T-helper 2 cell treated with Interferon-gamma antibody and Interleukin-4, amounts not matched to agents 5 μg/mL and 100 μg/mL, for 36 hours (primary cell): ENCODE results near the gene HTRA3.

Source experiments
- DNase-seq: peaks from one replicate; pipeline ENCODE4 v3.0.0; 2021; ENCODE audit warnings: low spot score
- H3K27ac Mint-ChIP-seq: one replicate; pipeline ENCODE4 v1.8.0; 2021; ENCODE audit warnings: mild to moderate bottlenecking, mixed read lengths
- H3K27me3 Mint-ChIP-seq: one replicate; pipeline ENCODE4 v1.8.0; 2021; ENCODE audit warnings: low read depth, mixed read lengths
- H3K36me3 Mint-ChIP-seq: one replicate; pipeline ENCODE4 v1.8.0; 2021; ENCODE audit warnings: low read depth, mixed read lengths
- H3K4me1 Mint-ChIP-seq: one replicate; pipeline ENCODE4 v1.8.0; 2021; ENCODE audit warnings: low read depth, mixed read lengths
- H3K4me3 Mint-ChIP-seq: one replicate; pipeline ENCODE4 v1.8.0; 2022; ENCODE audit warnings: mild to moderate bottlenecking, moderate library complexity, mixed read lengths
- H3K9me3 Mint-ChIP-seq: one replicate; pipeline ENCODE4 v1.8.0; 2021; ENCODE audit warnings: mixed read lengths

Gene HTRA3

GRCh38 chr4:8281519-8282133, 12.1 kb downstream of the HTRA3 start:
- no peak for DNase-seq
- H3K27me3 Mint-ChIP-seq: no peaks in the 10 kb centered on the region
- H3K27ac Mint-ChIP-seq: no peak overlapping the region
- H3K4me3 Mint-ChIP-seq: no peak overlapping the region
- H3K36me3 Mint-ChIP-seq: no peaks in the 10 kb centered on the region
- no peaks in the 10 kb centered on the region for H3K9me3 Mint-ChIP-seq
- H3K4me1 Mint-ChIP-seq: no peaks in the 10 kb centered on the region

- Mint-ChIP-seq H3K27ac (no peak overlapping the region), H3K27me3 (no peaks in the 10 kb centered on the region), H3K9me3 (no peaks in the 10 kb centered on the region), H3K4me3 (no peak overlapping the region), H3K4me1 (no peaks in the 10 kb centered on the region), H3K36me3 (no peaks in the 10 kb centered on the region)
- DNase-seq: no peak
These were observed 12.6 kb downstream of the HTRA3 start for GRCh38 chr4:8282134-8282641.

GRCh38 chr4:8282742-8283141, 13.2 kb downstream of the HTRA3 start:
- Mint-ChIP-seq H3K4me1 (no peaks in the 10 kb centered on the region), H3K4me3 (no peak overlapping the region), H3K9me3 (no peaks in the 10 kb centered on the region), H3K27me3 (no peaks in the 10 kb centered on the region), H3K36me3 (no peaks in the 10 kb centered on the region), H3K27ac (no peak overlapping the region)
- DNase-seq: no peak

GRCh38 chr4:8283161-8283560, 13.6 kb downstream of the HTRA3 start:
- no peaks in the 10 kb centered on the region for H3K9me3 Mint-ChIP-seq
- no peaks in the 10 kb centered on the region for H3K27me3 Mint-ChIP-seq
- no peak overlapping the region for H3K27ac Mint-ChIP-seq
- DNase-seq: no peak
- no peak overlapping the region for H3K4me3 Mint-ChIP-seq
- no peaks in the 10 kb centered on the region for H3K4me1 Mint-ChIP-seq
- H3K36me3 Mint-ChIP-seq: no peaks in the 10 kb centered on the region

- no peak for DNase-seq
- Mint-ChIP-seq H3K9me3 (no peaks in the 10 kb centered on the region), H3K36me3 (no peaks in the 10 kb centered on the region), H3K4me1 (no peaks in the 10 kb centered on the region), H3K4me3 (no peak overlapping the region), H3K27ac (no peak overlapping the region), H3K27me3 (no peaks in the 10 kb centered on the region)
These were observed 14.1 kb downstream of the HTRA3 start for GRCh38 chr4:8283631-8284121.

- no peaks in the 10 kb centered on the region for H3K9me3 Mint-ChIP-seq
- no peaks in the 10 kb centered on the region for H3K27me3 Mint-ChIP-seq
- H3K27ac Mint-ChIP-seq: no peak overlapping the region
- no peaks in the 10 kb centered on the region for H3K36me3 Mint-ChIP-seq
- DNase-seq: no peak
- H3K4me3 Mint-ChIP-seq: no peak overlapping the region
- H3K4me1 Mint-ChIP-seq: no peaks in the 10 kb centered on the region
These were observed 14.8 kb downstream of the HTRA3 start for GRCh38 chr4:8284391-8284790.

- H3K36me3 Mint-ChIP-seq: no peaks in the 10 kb centered on the region
- no peaks in the 10 kb centered on the region for H3K9me3 Mint-ChIP-seq
- no peak overlapping the region for H3K4me3 Mint-ChIP-seq
- no peaks in the 10 kb centered on the region for H3K27me3 Mint-ChIP-seq
- H3K4me1 Mint-ChIP-seq: no peaks in the 10 kb centered on the region
- no peak overlapping the region for H3K27ac Mint-ChIP-seq
- no peak for DNase-seq
These were observed 15.8 kb downstream of the HTRA3 start for GRCh38 chr4:8285143-8285975.

GRCh38 chr4:8285976-8286718, 16.6 kb downstream of the HTRA3 start:
- no peak overlapping the region for H3K4me3 Mint-ChIP-seq
- no peaks in the 10 kb centered on the region for H3K4me1 Mint-ChIP-seq
- H3K27me3 Mint-ChIP-seq: no peaks in the 10 kb centered on the region
- no peaks in the 10 kb centered on the region for H3K9me3 Mint-ChIP-seq
- H3K27ac Mint-ChIP-seq: no peak overlapping the region
- no peak for DNase-seq
- H3K36me3 Mint-ChIP-seq: no peaks in the 10 kb centered on the region

GRCh38 chr4:8286719-8287342, 17.3 kb downstream of the HTRA3 start:
- DNase-seq: no peak

GRCh38 chr4:8287343-8288280, 18.1 kb downstream of the HTRA3 start:
- H3K36me3 Mint-ChIP-seq: no peaks in the 10 kb centered on the region
- H3K9me3 Mint-ChIP-seq: no peaks in the 10 kb centered on the region
- DNase-seq: no peak
- H3K27ac Mint-ChIP-seq: no peak overlapping the region
- no peak overlapping the region for H3K4me3 Mint-ChIP-seq
- no peaks in the 10 kb centered on the region for H3K27me3 Mint-ChIP-seq
- no peaks in the 10 kb centered on the region for H3K4me1 Mint-ChIP-seq

More at GRCh38 chr4:8286719-8287342, 17.3 kb downstream of the HTRA3 start:
- no peak overlapping the region for H3K4me3 Mint-ChIP-seq
- no peaks in the 10 kb centered on the region for H3K9me3 Mint-ChIP-seq
- H3K27me3 Mint-ChIP-seq: no peaks in the 10 kb centered on the region
- H3K27ac Mint-ChIP-seq: no peak overlapping the region
- H3K36me3 Mint-ChIP-seq: no peaks in the 10 kb centered on the region
- no peaks in the 10 kb centered on the region for H3K4me1 Mint-ChIP-seq

- Mint-ChIP-seq H3K9me3 (no peaks in the 10 kb centered on the region), H3K27me3 (no peaks in the 10 kb centered on the region), H3K4me1 (no peaks in the 10 kb centered on the region), H3K4me3 (no peak overlapping the region), H3K27ac (no peak overlapping the region), H3K36me3 (no peaks in the 10 kb centered on the region)
- DNase-seq: no peak
These were observed 19.7 kb downstream of the HTRA3 start for GRCh38 chr4:8289151-8289750.

GRCh38 chr4:8289956-8290700, 20.6 kb downstream of the HTRA3 start:
- no peaks in the 10 kb centered on the region for H3K27me3 Mint-ChIP-seq
- H3K36me3 Mint-ChIP-seq: no peaks in the 10 kb centered on the region
- no peak for DNase-seq
- H3K4me3 Mint-ChIP-seq: no peak overlapping the region
- no peaks in the 10 kb centered on the region for H3K4me1 Mint-ChIP-seq
- no peak overlapping the region for H3K27ac Mint-ChIP-seq
- H3K9me3 Mint-ChIP-seq: peaks cover 6% of the 10 kb centered on the region
